ENCODE results near the gene SLC16A5.

GRCh38 chr17:75154195-75155106 lies 66.7 kb downstream of the SLC16A5 start, which contains the start of gene JPT1:
- no peak for TF ChIP-seq CTCF (IDR thresholded peaks at IDR 0.05; ENCODE audit: borderline replicate concordance, extremely low read depth, low read length, poor library complexity, severe bottlenecking)
- no peak for TF ChIP-seq EZH2 (IDR thresholded peaks at IDR 0.05; ENCODE audit: borderline replicate concordance, low read depth, low read length, severe bottlenecking)

All from DND-41 (cell line).